Neural cell (in vitro differentiated cells): ENCODE data around the gene OR8K5. TPM values are rescaled to one million over a fixed set of nuclear protein-coding genes. Genes with fewer than 3 reads are reported as not detected.
"Not testable (repeated sequence)": the region's sequence is repeated elsewhere in the genome, so short reads cannot be mapped to it uniquely, and the experiment has no call there.

Experiments
- H2AFZ ChIP-seq: fragments of 200-600, 300-800 bp; sonication (generic), shearing (Covaris generic); 2 replicates; pipeline ENCODE4 v1.6.0; 2014; ENCODE audit warnings: low read depth, mild to moderate bottlenecking, antibody characterized with exemption, low read length, moderate library complexity
- H3F3A ChIP-seq: fragments of 200-600 bp; shearing (Covaris generic); 2 replicates; pipeline ENCODE4 v1.6.1; 2016; ENCODE audit warnings: mild to moderate bottlenecking, moderate library complexity, mixed read lengths, antibody characterized with exemption, low read length; ENCODE audit not compliant: insufficient read depth, poor library complexity, severe bottlenecking
- H3K27ac ChIP-seq: fragments of 200-600, 300-800 bp; sonication (generic), shearing (Covaris generic); 2 replicates; pipeline ENCODE4 v1.5.1; 2014; ENCODE audit warnings: mild to moderate bottlenecking, low read length, moderate library complexity
- H3K27me3 ChIP-seq: fragments of 300-800, 200-600 bp; sonication (generic), shearing (Covaris generic); 2 replicates; pipeline ENCODE4 v1.6.0; 2014; ENCODE audit warnings: mild to moderate bottlenecking, low read depth, low read length, moderate library complexity; ENCODE audit not compliant: insufficient read depth
- H3K36me3 ChIP-seq: fragments of 300-800, 200-600 bp; sonication (generic), shearing (Covaris generic); 2 replicates; pipeline ENCODE4 v1.5.1; 2014; ENCODE audit warnings: mild to moderate bottlenecking, antibody characterized with exemption, low read length, moderate library complexity; ENCODE audit not compliant: insufficient read depth
- H3K4me2 ChIP-seq: fragments of 300-800, 200-600 bp; sonication (generic), shearing (Covaris generic); 2 replicates; pipeline ENCODE4 v1.6.0; 2014; ENCODE audit warnings: mild to moderate bottlenecking, low read length
- H3K4me3 ChIP-seq: fragments of 300-800, 200-600 bp; sonication (generic), shearing (Covaris generic); 2 replicates; pipeline ENCODE4 v1.5.1; 2014; ENCODE audit warnings: mild to moderate bottlenecking, low read length, moderate library complexity
- H3K79me2 ChIP-seq: fragments of 200-600 bp; shearing (Covaris generic); replicated peaks from 2 replicates; pipeline ENCODE4 v1.6.0; 2014; ENCODE audit warnings: mild to moderate bottlenecking, low read length, moderate library complexity; ENCODE audit not compliant: insufficient read depth
- H3K9ac ChIP-seq: fragments of 300-800, 200-600 bp; sonication (generic), shearing (Covaris generic); 2 replicates; pipeline ENCODE4 v1.6.1; 2016; ENCODE audit warnings: mild to moderate bottlenecking, low read length, mixed read lengths
- H3K9me2 ChIP-seq: fragments of 200-600 bp; shearing (Covaris generic); 2 replicates; pipeline ENCODE4 v1.6.1; 2016; ENCODE audit warnings: mild to moderate bottlenecking, low read length, mixed read lengths; ENCODE audit not compliant: insufficient read depth
- H3K9me3 ChIP-seq: fragments of 200-600, 300-800 bp; sonication (generic), shearing (Covaris generic); 2 replicates; pipeline ENCODE4 v1.6.1; 2016; ENCODE audit warnings: mild to moderate bottlenecking, mixed run types, low read length, moderate library complexity, mixed read lengths
- H4K20me1 ChIP-seq: fragments of 200-600 bp; shearing (Covaris generic); 2 replicates; pipeline ENCODE4 v1.6.1; 2016; ENCODE audit warnings: mild to moderate bottlenecking, mixed run types; ENCODE audit not compliant: insufficient read depth
- CTCF ChIP-seq: fragments of 450-650 bp; IDR thresholded peaks from 2 replicates; pipeline ENCODE4 v1.5.1; 2014; ENCODE audit warnings: antibody characterized with exemption, mild to moderate bottlenecking, moderate library complexity; ENCODE audit not compliant: poor library complexity, severe bottlenecking
- EP300 ChIP-seq: fragments of 450-650 bp; conservative IDR thresholded peaks from 2 replicates; pipeline ENCODE4 v1.6.1; 2014; ENCODE audit warnings: antibody characterized with exemption, mild to moderate bottlenecking, moderate library complexity; ENCODE audit not compliant: poor library complexity, severe bottlenecking
- EZH2 ChIP-seq: fragments of 200-600, 300-800 bp; shearing (Covaris generic), sonication (generic); IDR thresholded peaks from 2 replicates; pipeline ENCODE4 v1.6.1; 2014; ENCODE audit warnings: antibody characterized with exemption, low read length, borderline replicate concordance, mild to moderate bottlenecking; ENCODE audit not compliant: insufficient read depth, poor library complexity, severe bottlenecking
- MXI1 ChIP-seq: fragments of 450-650 bp; conservative IDR thresholded peaks from 2 replicates; pipeline ENCODE4 v1.6.1; 2014; ENCODE audit warnings: antibody characterized with exemption, mild to moderate bottlenecking; ENCODE audit not compliant: poor library complexity, severe bottlenecking
- POLR2AphosphoS5 ChIP-seq: IDR thresholded peaks from 2 replicates; pipeline ENCODE4 v1.6.1; 2012
- RAD21 ChIP-seq: fragments of 450-650 bp; conservative IDR thresholded peaks from 2 replicates; pipeline ENCODE4 v1.6.1; 2014; ENCODE audit warnings: antibody characterized with exemption, mild to moderate bottlenecking, moderate library complexity
- SMC3 ChIP-seq: fragments of 450-650 bp; conservative IDR thresholded peaks from 2 replicates; pipeline ENCODE4 v1.6.1; 2014; ENCODE audit warnings: antibody characterized with exemption, mild to moderate bottlenecking, moderate library complexity; ENCODE audit not compliant: poor library complexity
- TAF1 ChIP-seq: IDR thresholded peaks from 2 replicates; pipeline ENCODE4 v1.6.1; 2012; ENCODE audit warnings: low read depth
- polyA plus RNA-seq: library from polyadenylated mRNA; depleted of rRNA; stranded (reverse); fragments of >200 nt; gene quantifications from 2 replicates; pipeline ENCODE4 v1.2.3, GENCODE V29; 2014
- TF ChIP-seq, protein P1 (sequence below): IDR thresholded peaks from 2 replicates; pipeline ENCODE4 v1.6.1; 2012; ENCODE audit warnings: borderline replicate concordance

Gene OR8K5
- polyA plus RNA-seq, 1 donor from 2014 or later = not detected

GRCh38 chr11:56151376-56151775 lies 8.7 kb downstream of the OR8K5 start:
- Histone ChIP-seq H3K27me3 (no peaks in the 10 kb centered on the region), H4K20me1 (no peaks in the 10 kb centered on the region), H3K27ac (no peak overlapping the region), H3K36me3 (no peaks in the 10 kb centered on the region), H3K9me3 (no peaks in the 10 kb centered on the region), H2AFZ (no peak overlapping the region), H3K79me2 (no peaks in the 10 kb centered on the region), H3K4me2 (no peak overlapping the region), H3K4me3 (no peak overlapping the region), H3K9ac (no peak overlapping the region), H3F3A (no peaks in the 10 kb centered on the region), H3K9me2 (no peaks in the 10 kb centered on the region)
- TF ChIP-seq TAF1 (no peak), CTCF (no peak), EZH2 (no peak), POLR2AphosphoS5 (no peak), MXI1 (no peak), EP300 (no peak), RAD21 (no peak), SMC3 (no peak)
- TF ChIP-seq, protein P1, sequence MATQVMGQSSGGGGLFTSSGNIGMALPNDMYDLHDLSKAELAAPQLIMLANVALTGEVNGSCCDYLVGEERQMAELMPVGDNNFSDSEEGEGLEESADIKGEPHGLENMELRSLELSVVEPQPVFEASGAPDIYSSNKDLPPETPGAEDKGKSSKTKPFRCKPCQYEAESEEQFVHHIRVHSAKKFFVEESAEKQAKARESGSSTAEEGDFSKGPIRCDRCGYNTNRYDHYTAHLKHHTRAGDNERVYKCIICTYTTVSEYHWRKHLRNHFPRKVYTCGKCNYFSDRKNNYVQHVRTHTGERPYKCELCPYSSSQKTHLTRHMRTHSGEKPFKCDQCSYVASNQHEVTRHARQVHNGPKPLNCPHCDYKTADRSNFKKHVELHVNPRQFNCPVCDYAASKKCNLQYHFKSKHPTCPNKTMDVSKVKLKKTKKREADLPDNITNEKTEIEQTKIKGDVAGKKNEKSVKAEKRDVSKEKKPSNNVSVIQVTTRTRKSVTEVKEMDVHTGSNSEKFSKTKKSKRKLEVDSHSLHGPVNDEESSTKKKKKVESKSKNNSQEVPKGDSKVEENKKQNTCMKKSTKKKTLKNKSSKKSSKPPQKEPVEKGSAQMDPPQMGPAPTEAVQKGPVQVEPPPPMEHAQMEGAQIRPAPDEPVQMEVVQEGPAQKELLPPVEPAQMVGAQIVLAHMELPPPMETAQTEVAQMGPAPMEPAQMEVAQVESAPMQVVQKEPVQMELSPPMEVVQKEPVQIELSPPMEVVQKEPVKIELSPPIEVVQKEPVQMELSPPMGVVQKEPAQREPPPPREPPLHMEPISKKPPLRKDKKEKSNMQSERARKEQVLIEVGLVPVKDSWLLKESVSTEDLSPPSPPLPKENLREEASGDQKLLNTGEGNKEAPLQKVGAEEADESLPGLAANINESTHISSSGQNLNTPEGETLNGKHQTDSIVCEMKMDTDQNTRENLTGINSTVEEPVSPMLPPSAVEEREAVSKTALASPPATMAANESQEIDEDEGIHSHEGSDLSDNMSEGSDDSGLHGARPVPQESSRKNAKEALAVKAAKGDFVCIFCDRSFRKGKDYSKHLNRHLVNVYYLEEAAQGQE = no peak

DNA sequence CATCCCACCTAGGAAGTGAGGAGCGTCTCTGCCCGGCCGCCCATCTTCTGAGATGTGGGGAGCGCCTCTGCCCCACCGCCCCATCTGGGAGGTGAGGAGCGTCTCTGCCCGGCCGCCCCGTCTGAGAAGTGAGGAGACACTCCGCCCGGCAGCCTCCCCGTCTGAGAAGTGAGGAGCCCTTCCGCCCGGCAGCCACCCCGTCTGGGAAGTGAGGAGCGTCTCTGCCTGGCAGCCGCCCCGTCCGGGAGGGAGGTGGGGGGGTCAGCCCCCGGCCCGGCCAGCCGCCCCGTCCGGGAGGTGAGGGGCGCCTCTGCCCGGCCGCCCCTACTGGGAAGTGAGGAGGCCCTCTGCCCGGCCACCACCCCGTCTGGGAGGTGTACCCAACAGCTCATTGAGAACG lies 16.4 kb downstream of the OR8K5 start:
- not testable (repeated sequence) for H3K27ac ChIP-seq, H2AFZ ChIP-seq, H3K36me3 ChIP-seq, H3K27me3 ChIP-seq, H3K79me2 ChIP-seq, H3K4me3 ChIP-seq, H3K4me2 ChIP-seq, H3F3A ChIP-seq, H4K20me1 ChIP-seq, H3K9me2 ChIP-seq, H3K9me3 ChIP-seq, H3K9ac ChIP-seq

DNA sequence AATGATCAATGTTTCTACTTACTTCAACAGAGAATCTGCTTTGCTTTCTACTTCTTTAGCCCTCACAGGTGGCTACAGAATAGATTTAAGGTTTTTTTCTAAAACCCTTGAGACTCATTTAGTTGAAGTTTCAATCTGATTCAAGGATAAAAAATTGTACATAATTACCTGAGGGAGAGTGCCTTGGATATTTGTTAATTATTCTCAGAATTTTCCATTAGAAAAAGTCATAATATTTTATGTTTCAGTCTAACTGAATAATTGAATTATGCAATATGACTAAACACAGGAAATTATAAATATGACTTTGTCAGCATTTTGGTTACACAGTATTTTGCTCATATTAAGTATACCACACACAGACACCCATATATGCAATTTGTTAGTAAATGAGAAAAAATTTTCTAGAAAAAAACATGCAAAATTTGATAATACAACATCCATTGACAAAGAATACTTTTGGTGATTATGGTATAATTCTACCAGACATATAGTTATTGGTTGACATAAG lies 19.9 kb downstream of the OR8K5 start, which contains the start of gene OR8J3:
Gene OR8J3, minus strand, starts transcription at position 51 of the 511 bp plus-strand sequence. CDS start 2,483 bp downstream, outside the sequence.
- Histone ChIP-seq H3K27ac (no peak within 1 kb of the TSS), H3K9me3 (no peaks in the 10 kb centered on the region), H3K79me2 (no peaks in the 10 kb centered on the region), H3F3A (no peaks in the 10 kb centered on the region), H3K4me3 (no peak within 1 kb of the TSS), H3K9ac (no peak within 1 kb of the TSS), H3K27me3 (no peaks in the 10 kb centered on the region), H3K4me2 (no peak within 1 kb of the TSS), H3K36me3 (no peaks in the 10 kb centered on the region), H4K20me1 (no peaks in the 10 kb centered on the region), H3K9me2 (no peaks in the 10 kb centered on the region), H2AFZ (no peak within 1 kb of the TSS)
- TF ChIP-seq EZH2 = no peak
- TF ChIP-seq RAD21 = no peak
- TF ChIP-seq, protein P1 = no peak
- TF ChIP-seq SMC3 = no peak
- TF ChIP-seq POLR2AphosphoS5 = no peak
- TF ChIP-seq TAF1 = no peak
- no peak for TF ChIP-seq CTCF
- TF ChIP-seq EP300 = no peak
- TF ChIP-seq MXI1 = no peak
